22Rv1 (cell line): ENCODE measurements around the gene RGS7.

ENCODE experiments used
- H3K27ac ChIP-seq: fragments of 450-650 bp; 2 replicates; pipeline ENCODE4 v1.5.1; 2017
- ZFX ChIP-seq: fragments of 450-650 bp; IDR thresholded peaks from 2 replicates; pipeline ENCODE4 v1.6.1; 2017; ENCODE audit warnings: antibody characterized with exemption, borderline replicate concordance
- TF ChIP-seq, protein P1 (sequence below): fragments of 450-650 bp; IDR thresholded peaks from 2 replicates; pipeline ENCODE4 v1.5.1; 2017; ENCODE audit warnings: mild to moderate bottlenecking

RGS7 gene

DNA sequence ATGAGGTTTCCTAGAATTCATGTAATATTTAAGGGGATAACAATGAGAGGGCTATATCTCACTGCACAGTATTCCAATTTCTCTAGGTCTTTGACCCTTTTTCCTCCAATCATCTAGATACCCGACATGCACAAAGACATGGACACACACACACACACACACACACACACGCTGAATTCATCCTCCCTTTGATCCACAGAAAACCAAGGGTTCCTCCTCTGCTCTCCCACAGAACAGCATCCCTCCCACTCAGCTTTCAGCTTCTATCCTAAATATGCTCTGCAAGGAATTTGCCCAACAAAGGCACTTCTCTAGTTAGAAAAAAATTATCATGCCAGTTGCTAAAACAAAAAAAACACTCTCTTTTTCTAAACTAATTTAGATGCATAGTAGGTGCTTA is 231.7 kb downstream of the RGS7 start:
- TF ChIP-seq, protein P1, sequence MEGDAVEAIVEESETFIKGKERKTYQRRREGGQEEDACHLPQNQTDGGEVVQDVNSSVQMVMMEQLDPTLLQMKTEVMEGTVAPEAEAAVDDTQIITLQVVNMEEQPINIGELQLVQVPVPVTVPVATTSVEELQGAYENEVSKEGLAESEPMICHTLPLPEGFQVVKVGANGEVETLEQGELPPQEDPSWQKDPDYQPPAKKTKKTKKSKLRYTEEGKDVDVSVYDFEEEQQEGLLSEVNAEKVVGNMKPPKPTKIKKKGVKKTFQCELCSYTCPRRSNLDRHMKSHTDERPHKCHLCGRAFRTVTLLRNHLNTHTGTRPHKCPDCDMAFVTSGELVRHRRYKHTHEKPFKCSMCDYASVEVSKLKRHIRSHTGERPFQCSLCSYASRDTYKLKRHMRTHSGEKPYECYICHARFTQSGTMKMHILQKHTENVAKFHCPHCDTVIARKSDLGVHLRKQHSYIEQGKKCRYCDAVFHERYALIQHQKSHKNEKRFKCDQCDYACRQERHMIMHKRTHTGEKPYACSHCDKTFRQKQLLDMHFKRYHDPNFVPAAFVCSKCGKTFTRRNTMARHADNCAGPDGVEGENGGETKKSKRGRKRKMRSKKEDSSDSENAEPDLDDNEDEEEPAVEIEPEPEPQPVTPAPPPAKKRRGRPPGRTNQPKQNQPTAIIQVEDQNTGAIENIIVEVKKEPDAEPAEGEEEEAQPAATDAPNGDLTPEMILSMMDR, result no peak
- no peak for TF ChIP-seq ZFX
- no peak overlapping the region for H3K27ac ChIP-seq

DNA sequence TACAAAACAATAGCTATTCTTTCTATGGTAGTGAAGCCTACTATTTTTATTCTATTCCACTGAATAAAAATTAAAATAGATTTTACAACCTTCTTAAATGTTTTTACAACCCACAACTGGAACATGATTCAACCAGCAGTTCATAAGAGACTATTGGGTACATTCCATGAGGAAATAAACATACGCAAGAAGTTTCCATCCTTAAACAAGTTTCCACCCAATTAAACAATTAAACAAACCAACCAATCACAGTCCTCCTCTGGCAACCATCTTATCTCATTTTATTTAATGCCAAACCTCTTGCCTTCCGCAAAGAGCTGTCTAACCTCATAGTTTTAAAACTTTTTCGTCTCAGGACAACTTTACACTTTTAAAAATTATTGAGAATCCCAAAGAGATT is 239.0 kb downstream of the RGS7 start:
- no peak overlapping the region for H3K27ac ChIP-seq
- TF ChIP-seq ZFX, result no peak
- TF ChIP-seq, protein P1, result no peak

DNA sequence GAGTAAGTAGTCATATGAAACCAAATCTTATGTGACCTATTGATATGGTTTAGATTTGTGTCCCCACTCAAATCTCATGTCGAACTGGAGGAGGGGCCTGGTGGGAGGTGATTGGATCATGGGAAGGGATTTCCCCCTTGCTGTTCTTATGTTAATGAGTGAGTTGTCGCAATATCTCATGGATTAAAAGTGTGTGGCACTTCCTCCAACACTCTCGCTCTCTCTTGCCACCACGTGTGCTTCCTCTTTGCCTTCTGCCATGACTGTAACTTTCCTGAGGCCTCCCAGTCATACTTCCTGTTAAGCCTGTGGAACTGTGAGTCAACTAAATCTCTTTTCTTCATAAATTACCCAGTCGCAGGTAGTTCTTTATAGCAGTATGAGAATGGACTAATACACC is 241.2 kb downstream of the RGS7 start:
- no peak overlapping the region for H3K27ac ChIP-seq
- TF ChIP-seq, protein P1, result no peak
- no peak for TF ChIP-seq ZFX

DNA sequence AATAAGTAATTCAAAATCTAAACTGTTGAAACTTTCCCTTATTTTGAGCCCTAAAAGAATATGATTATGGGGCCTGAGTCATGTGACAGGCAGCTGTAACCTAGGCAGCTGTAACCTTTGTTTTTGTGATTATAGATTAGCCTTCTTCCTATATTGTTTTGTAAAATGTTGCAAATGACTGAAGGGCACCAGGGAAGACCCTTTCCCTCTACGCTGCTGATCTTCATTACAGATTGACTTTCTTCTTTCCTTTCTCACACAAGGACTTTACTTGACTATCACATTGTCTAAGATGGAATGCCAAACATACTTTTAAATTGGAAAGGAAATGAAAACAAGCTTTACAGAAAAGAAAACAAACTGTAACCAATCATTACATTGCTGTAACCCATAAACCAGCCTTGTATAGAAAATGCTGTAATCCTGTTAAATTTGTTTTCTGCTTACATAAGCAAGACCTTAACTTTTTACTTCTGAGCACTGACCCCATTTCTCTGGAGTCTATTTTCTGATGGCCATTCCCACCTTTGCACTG is 242.2 kb downstream of the RGS7 start:
- no peak for TF ChIP-seq ZFX
- TF ChIP-seq, protein P1, result no peak
- no peak overlapping the region for H3K27ac ChIP-seq

DNA sequence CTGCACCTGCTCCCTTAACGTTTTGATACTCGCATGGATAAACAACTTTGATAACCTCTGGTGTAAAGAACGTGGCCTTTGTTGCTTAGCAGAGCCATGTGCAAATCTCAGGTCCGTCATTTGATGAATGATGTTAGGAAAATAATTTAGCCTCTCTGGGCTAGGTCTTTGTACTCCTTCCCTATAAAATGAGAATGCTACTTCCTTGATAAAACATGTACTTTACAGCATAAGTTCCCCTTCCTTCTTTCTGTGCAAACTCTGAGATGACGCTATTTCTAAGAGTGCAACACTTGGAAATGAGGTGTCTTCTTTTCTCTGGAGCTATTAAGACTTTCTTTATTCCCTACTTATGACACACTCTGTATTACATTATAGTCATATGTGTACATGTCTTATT is 243.4 kb downstream of the RGS7 start:
- no peak for TF ChIP-seq ZFX
- TF ChIP-seq, protein P1, result no peak
- no peak overlapping the region for H3K27ac ChIP-seq

DNA sequence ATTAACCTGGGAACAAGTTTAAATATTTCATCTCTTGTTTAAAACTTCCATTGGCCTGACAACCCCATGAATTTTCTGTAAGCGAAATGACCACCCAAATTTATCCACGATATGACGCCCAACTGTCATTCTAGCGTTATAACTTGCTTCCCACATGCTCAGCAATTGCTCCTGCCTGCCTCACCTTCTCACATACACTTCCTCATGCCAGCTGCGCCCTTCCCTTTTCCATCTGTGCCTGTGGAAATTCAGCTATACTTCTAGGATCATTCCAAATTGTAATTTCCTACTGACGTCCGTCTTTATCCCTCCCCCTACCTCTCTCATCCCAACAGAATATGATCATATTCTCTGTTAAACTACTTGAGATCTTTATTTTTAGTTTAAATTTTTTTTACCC is 248.0 kb downstream of the RGS7 start:
- TF ChIP-seq, protein P1, result no peak
- TF ChIP-seq ZFX, result no peak
- H3K27ac ChIP-seq, result no peak overlapping the region

DNA sequence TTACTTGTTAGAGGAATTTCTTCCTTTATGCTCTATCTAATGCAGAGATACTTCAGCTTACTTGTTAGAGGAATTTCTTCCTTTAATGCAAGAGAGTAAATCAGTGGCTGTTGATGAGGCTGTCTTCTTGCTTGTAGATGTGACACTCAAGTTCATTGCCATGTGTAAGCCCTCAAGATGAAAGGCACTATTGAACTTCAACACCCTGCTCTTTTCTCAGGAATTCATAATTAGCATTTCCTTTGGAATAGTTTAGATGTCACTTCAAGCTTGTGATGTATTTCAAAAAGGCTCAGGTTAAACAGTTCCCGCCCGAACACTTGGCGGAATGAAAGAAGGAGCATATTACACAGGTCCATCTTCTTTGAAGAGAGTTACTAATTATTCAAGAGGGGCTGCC is 251.9 kb downstream of the RGS7 start:
- no peak overlapping the region for H3K27ac ChIP-seq
- TF ChIP-seq ZFX, result no peak
- TF ChIP-seq, protein P1, result no peak
